Neural progenitor cell (in vitro differentiated cells): ENCODE results near the gene TIMELESS. TPM values are rescaled to one million over a fixed set of nuclear protein-coding genes. Genes with fewer than 3 reads are reported as not detected.

ENCODE experiments used
- DNase-seq: peaks from one replicate; pipeline ENCODE4 v3.0.0-alpha.2; 2016; ENCODE audit warnings: low spot score
- H2AFZ ChIP-seq: fragments of 200-600 bp; sonication (generic); replicated peaks from 2 replicates; pipeline ENCODE4 v1.6.1; 2016; ENCODE audit warnings: antibody characterized with exemption
- H3F3A ChIP-seq: fragments of 200-600 bp; sonication (generic); 2 replicates; pipeline ENCODE4 v1.6.1; 2016; ENCODE audit warnings: antibody characterized with exemption, low read depth
- H3K27ac ChIP-seq: fragments of 200-600 bp; sonication (generic); 2 replicates; pipeline ENCODE4 v1.5.1; 2016; ENCODE audit warnings: mild to moderate bottlenecking
- H3K27me3 ChIP-seq: fragments of 200-600 bp; sonication (generic); 2 replicates; pipeline ENCODE4 v1.6.1; 2016; ENCODE audit warnings: mild to moderate bottlenecking, moderate library complexity
- H3K36me3 ChIP-seq: fragments of 200-600 bp; sonication (generic); 2 replicates; pipeline ENCODE4 v1.5.1; 2016
- H3K4me1 ChIP-seq: fragments of 200-600 bp; sonication (generic); 2 replicates; pipeline ENCODE4 v1.6.1; 2016; ENCODE audit warnings: mixed run types
- H3K4me2 ChIP-seq: fragments of 200-600 bp; sonication (generic); 2 replicates; pipeline ENCODE4 v1.6.1; 2016
- H3K4me3 ChIP-seq: fragments of 200-600 bp; sonication (generic); 2 replicates; pipeline ENCODE4 v1.5.1; 2016
- H3K79me2 ChIP-seq: fragments of 200-600 bp; sonication (generic); 2 replicates; pipeline ENCODE4 v1.6.1; 2016; ENCODE audit warnings: low read depth
- H3K9ac ChIP-seq: fragments of 200-600 bp; sonication (generic); 2 replicates; pipeline ENCODE4 v1.6.1; 2016
- H3K9me3 ChIP-seq: fragments of 200-600 bp; sonication (generic); 2 replicates; pipeline ENCODE4 v1.5.1; 2016; ENCODE audit warnings: low read depth
- H4K20me1 ChIP-seq: fragments of 200-600 bp; sonication (generic); 2 replicates; pipeline ENCODE4 v1.6.1; 2016; ENCODE audit warnings: low read depth
- H3K27ac Mint-ChIP-seq: 3 replicates; pipeline ENCODE4 v1.8.0; 2021; ENCODE audit warnings: mixed read lengths
- H3K27me3 Mint-ChIP-seq: 2 replicates; pipeline ENCODE4 v1.8.0; 2022; ENCODE audit warnings: low read depth, mild to moderate bottlenecking, inconsistent platforms, moderate library complexity, mixed read lengths; ENCODE audit not compliant: insufficient read depth
- H3K36me3 Mint-ChIP-seq: 3 replicates; pipeline ENCODE4 v1.8.0; 2021; ENCODE audit warnings: mixed read lengths
- H3K4me1 Mint-ChIP-seq: 3 replicates; pipeline ENCODE4 v1.8.0; 2021; ENCODE audit warnings: mixed read lengths
- H3K4me3 Mint-ChIP-seq: 3 replicates; pipeline ENCODE4 v1.8.0; 2021; ENCODE audit warnings: mild to moderate bottlenecking, moderate library complexity, mixed read lengths
- H3K9me3 Mint-ChIP-seq: 3 replicates; pipeline ENCODE4 v1.8.0; 2020; ENCODE audit warnings: mixed read lengths
- CTCF ChIP-seq: fragments of 200-600 bp; sonication (generic); IDR thresholded peaks from 2 replicates; pipeline ENCODE4 v1.5.1; 2017; ENCODE audit warnings: antibody characterized with exemption, mild to moderate bottlenecking
- EZH2 ChIP-seq: fragments of 200-600 bp; sonication (generic); IDR thresholded peaks from 2 replicates; pipeline ENCODE4 v1.6.1; 2017; ENCODE audit warnings: antibody characterized with exemption, mild to moderate bottlenecking, moderate library complexity
- EZH2phosphoT487 ChIP-seq: fragments of 200-600 bp; sonication (generic); IDR thresholded peaks from 2 replicates; pipeline ENCODE4 v1.6.1; 2017; ENCODE audit warnings: antibody characterized with exemption
- total RNA-seq: library from RNA; depleted of rRNA; stranded (reverse); fragments of >200 nt; gene quantifications from 2 replicates; pipeline ENCODE4 v1.2.3, GENCODE V29; 2015; ENCODE audit warnings: low replicate concordance

The TIMELESS gene
- total RNA-seq, 1 donor from 2014 or later: 56.3 TPM

DNA sequence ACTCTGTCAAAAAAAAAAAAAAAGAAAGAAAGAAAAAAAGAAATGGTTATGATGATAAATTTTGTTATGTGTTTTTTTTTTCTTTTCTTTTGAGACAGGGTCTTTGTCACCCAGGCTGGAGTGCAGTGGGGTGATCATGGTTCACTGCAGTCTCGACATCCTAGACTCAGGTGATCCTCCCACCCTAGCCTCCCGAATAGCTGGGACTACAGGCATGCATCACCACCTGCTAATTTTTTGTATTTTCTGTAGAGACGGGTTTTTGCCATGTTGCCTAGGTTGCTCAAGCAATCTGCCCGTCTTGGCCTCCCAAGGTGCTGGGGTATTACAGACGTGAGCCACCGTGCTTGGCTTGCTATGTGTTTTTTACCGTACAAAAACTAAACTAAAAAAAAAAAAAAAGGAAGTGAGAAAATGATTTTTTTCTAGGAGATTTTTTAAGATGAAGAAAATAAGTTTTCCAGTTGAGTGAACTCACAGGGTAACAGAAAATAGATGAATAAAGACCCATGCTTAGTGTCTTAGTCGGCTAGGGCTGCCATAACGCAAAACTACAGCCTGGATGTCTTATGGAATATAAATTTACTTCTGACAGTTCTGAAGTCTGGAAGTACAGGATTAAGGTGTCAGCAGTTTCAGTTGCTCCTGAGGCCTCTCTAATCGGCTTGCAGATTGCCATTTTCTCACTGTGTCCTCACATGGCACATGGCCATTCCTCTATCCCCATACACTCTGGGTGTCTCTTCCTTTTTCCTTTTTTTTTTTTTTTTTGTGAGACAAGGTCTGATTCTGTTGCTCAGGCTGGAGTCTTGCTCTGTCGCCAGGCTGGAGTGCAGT, 73.4 kb downstream of the TIMELESS start:
- H3F3A ChIP-seq: no peaks in the 10 kb centered on the region
- no peak overlapping the region for H3K9ac ChIP-seq
- Mint-ChIP-seq H3K27ac (no peak overlapping the region), H3K4me3 (no peak overlapping the region), H3K4me1 (peaks cover 4% of the 10 kb centered on the region), H3K9me3 (peaks cover 8% of the 10 kb centered on the region), H3K36me3 (no peaks in the 10 kb centered on the region), H3K27me3 (no peaks in the 10 kb centered on the region)
- H3K79me2 ChIP-seq: no peaks in the 10 kb centered on the region
- H3K27me3 ChIP-seq: no peaks in the 10 kb centered on the region
- DNase-seq: no peak
- no peak overlapping the region for H3K4me2 ChIP-seq
- no peak for TF ChIP-seq EZH2
- no peak for TF ChIP-seq EZH2phosphoT487
- TF ChIP-seq CTCF: no peak
- no peaks in the 10 kb centered on the region for H3K36me3 ChIP-seq
- H2AFZ ChIP-seq: no peak overlapping the region
- H3K4me3 ChIP-seq: no peak overlapping the region
- no peak overlapping the region for H3K27ac ChIP-seq
- H4K20me1 ChIP-seq: no peaks in the 10 kb centered on the region
- H3K9me3 ChIP-seq: no peaks in the 10 kb centered on the region
- H3K4me1 ChIP-seq: peaks cover 9% of the 10 kb centered on the region

DNA sequence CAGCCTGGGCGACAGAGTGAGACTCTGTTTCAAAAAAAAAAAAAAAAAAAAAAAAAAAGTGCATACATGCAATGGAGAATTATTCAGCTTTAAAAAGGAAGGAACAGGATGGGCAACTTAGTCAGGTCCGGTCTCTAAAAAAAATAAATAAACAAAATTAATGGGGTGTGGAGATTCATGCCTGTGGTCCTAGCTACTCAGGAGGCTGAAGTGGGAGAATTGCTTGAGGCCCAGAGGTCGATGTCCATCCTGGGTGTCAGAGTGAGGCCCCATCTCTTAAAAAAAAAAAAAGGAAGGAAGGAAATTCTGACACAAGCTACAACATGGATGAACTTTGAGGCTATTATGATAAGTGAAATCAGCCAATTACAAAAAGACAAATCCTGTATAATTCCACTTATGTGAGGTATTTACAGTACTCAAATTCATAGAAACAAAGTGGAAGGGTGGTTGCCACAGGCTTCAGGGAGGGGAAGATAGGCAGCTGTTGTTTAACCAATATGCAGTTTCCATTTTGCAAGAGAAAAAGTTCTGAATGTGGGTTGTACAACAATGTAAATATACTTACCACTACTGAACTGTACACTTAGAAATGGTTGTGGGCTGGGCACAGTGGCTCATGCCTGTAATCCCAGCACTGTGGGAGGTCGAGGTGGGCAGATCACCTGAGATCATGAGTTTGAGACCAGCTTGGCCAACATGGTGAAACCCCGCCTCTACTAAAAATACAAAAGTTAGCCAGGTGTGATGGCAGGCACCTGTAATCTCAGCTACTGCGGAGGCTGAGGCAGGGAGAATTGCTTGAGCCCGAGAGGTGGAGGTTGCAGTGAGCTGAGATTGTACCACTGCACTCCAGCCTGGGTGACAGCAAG, 74.3 kb downstream of the TIMELESS start:
- DNase-seq: no peak
- no peaks in the 10 kb centered on the region for H3K79me2 ChIP-seq
- Mint-ChIP-seq H3K36me3 (no peaks in the 10 kb centered on the region), H3K9me3 (peaks cover 8% of the 10 kb centered on the region), H3K27me3 (no peaks in the 10 kb centered on the region), H3K4me3 (no peak overlapping the region), H3K4me1 (peaks cover 4% of the 10 kb centered on the region), H3K27ac (no peak overlapping the region)
- H3F3A ChIP-seq: no peaks in the 10 kb centered on the region
- H3K27me3 ChIP-seq: no peaks in the 10 kb centered on the region
- H3K4me3 ChIP-seq: no peak overlapping the region
- H2AFZ ChIP-seq: no peak overlapping the region
- no peaks in the 10 kb centered on the region for H3K9me3 ChIP-seq
- H3K4me2 ChIP-seq: no peak overlapping the region
- H3K4me1 ChIP-seq: peaks cover 9% of the 10 kb centered on the region
- no peak overlapping the region for H3K9ac ChIP-seq
- TF ChIP-seq CTCF (no peak), EZH2 (no peak), EZH2phosphoT487 (no peak)
- no peaks in the 10 kb centered on the region for H4K20me1 ChIP-seq
- H3K36me3 ChIP-seq: no peaks in the 10 kb centered on the region
- no peak overlapping the region for H3K27ac ChIP-seq

GRCh38 chr12:56373515-56373914, 75.7 kb downstream of the TIMELESS start:
- Histone ChIP-seq H3F3A (no peaks in the 10 kb centered on the region), H3K9me3 (no peaks in the 10 kb centered on the region), H3K4me1 (peaks cover 9% of the 10 kb centered on the region), H3K9ac (no peak overlapping the region), H3K27me3 (no peaks in the 10 kb centered on the region), H2AFZ (no peak overlapping the region), H4K20me1 (no peaks in the 10 kb centered on the region), H3K79me2 (no peaks in the 10 kb centered on the region), H3K36me3 (no peaks in the 10 kb centered on the region), H3K27ac (no peak overlapping the region), H3K4me3 (no peak overlapping the region), H3K4me2 (no peak overlapping the region)
- H3K27me3 Mint-ChIP-seq: no peaks in the 10 kb centered on the region
- peaks cover 8% of the 10 kb centered on the region for H3K9me3 Mint-ChIP-seq
- no peak for TF ChIP-seq EZH2phosphoT487
- TF ChIP-seq EZH2: no peak
- no peak for TF ChIP-seq CTCF
- H3K4me3 Mint-ChIP-seq: no peak overlapping the region
- H3K4me1 Mint-ChIP-seq: peaks cover 4% of the 10 kb centered on the region
- no peaks in the 10 kb centered on the region for H3K36me3 Mint-ChIP-seq
- no peak overlapping the region for H3K27ac Mint-ChIP-seq
- DNase-seq: no peak
